ENCODE results near the gene CIBAR2. TPM values are rescaled to one million over a fixed set of nuclear protein-coding genes. Genes with fewer than 3 reads are reported as not detected.
"Not testable (repeated sequence)": the region's sequence is repeated elsewhere in the genome, so short reads cannot be mapped to it uniquely, and the experiment has no call there.

CIBAR2 gene
- total RNA-seq, 6 experiments from 2014 or later: not detected

GRCh38 chr16:85056211-85056748, 56.0 kb downstream of the CIBAR2 start:
- no peak for DNase-seq
- Mint-ChIP-seq H3K9me3 (no peaks in the 10 kb centered on the region), H3K4me1 (ENCODE audit: low read depth) (peaks cover 18% of the 10 kb centered on the region), H3K27ac (peak overlapping the region; percentile 75), H3K27me3 (ENCODE audit: insufficient read depth) (no peaks in the 10 kb centered on the region), H3K4me3 (peak overlapping the region; percentile 87; the same call in 1 of the 2 replicates), H3K36me3 (ENCODE audit: low read depth) (no peaks in the 10 kb centered on the region)
- TF ChIP-seq CTCF (IDR thresholded peaks at IDR 0.05): peak; percentile 37; the same call in 1 of the 2 replicates

DNA sequence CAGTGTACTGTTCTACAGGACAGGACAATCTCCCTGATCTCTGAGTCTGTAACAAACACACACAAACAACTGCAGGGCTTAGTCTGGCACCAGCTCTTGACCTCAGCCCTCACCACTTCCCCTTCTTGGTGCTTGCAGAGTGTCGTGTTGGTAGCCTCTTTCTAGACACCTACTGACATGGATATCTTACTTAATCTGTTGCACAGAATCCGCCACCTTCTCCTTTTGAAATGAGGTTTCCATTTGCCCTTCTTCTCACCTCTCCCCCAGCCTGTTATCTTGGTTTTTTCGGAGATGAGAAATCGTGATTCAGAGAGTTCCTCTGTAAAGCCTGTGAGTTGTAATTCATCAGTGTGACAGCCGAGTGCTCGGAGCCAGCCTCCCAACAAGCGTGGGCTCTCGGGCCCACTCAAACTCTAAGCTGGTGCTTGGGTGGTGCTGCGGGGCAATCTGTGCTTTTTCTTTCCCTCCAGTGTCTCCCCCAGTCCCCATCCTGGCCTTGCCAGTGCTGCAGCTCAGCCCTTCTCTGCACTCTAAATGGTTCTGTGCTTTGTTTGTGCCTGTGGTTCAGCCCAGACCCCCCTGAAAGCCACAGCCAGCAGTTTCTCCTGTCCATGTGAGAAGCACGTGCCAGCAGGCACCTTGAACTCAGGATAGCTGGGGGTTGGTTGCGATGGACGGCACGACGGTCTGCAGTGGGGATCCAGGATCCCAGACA, 56.6 kb downstream of the CIBAR2 start:
- no peaks in the 10 kb centered on the region for H3K27me3 Mint-ChIP-seq (ENCODE audit: insufficient read depth)
- H3K4me1 Mint-ChIP-seq (ENCODE audit: low read depth): peaks cover 18% of the 10 kb centered on the region
- H3K27ac Mint-ChIP-seq: peak overlapping the region; percentile 75
- DNase-seq: peak; percentile 42
- H3K9me3 Mint-ChIP-seq: no peaks in the 10 kb centered on the region
- no peaks in the 10 kb centered on the region for H3K36me3 Mint-ChIP-seq (ENCODE audit: low read depth)
- TF ChIP-seq CTCF (IDR thresholded peaks at IDR 0.05): no peak
- peak overlapping the region; percentile 87 for H3K4me3 Mint-ChIP-seq

DNA sequence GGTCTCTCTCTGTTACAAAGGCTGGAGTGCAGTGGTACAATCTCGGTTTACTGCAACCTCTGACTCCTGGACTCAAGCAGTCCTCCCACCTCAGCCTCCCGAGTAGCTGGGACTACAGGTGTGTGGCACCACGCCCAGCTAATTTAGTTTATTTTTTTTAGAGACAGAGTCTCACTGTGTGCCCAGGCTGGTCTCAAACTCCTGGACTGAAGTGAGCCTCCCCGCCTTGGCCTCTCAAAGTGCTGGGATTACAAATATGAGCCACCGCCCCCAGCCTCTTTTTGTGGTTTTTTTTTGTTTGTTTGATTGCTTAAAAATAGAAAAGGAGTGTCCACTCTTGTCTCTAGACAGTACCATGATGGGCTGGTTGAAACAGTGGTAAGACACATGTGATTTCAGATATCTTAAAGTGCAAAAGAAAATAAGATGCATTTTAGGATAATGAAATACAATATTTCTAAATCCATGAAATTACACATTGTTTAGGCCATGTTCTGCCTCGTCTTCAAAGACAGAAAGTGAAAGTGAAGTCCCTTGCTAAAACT, 57.3 kb downstream of the CIBAR2 start:
- H3K9me3 Mint-ChIP-seq: no peaks in the 10 kb centered on the region
- peaks cover 2% of the 10 kb centered on the region; the same call in 1 of the 2 replicates for H3K27me3 Mint-ChIP-seq (ENCODE audit: insufficient read depth)
- H3K4me1 Mint-ChIP-seq (ENCODE audit: low read depth): peaks cover 18% of the 10 kb centered on the region
- TF ChIP-seq CTCF (IDR thresholded peaks at IDR 0.05): no peak
- peak overlapping the region; percentile 87 for H3K4me3 Mint-ChIP-seq
- no peaks in the 10 kb centered on the region for H3K36me3 Mint-ChIP-seq (ENCODE audit: low read depth)
- no peak for DNase-seq
- peak overlapping the region; percentile 75 for H3K27ac Mint-ChIP-seq

- not testable (repeated sequence) for H3K27me3 Mint-ChIP-seq (ENCODE audit: insufficient read depth)
Observed at GRCh38 chr16:85054321-85054720, 58.0 kb downstream of the CIBAR2 start.

DNA sequence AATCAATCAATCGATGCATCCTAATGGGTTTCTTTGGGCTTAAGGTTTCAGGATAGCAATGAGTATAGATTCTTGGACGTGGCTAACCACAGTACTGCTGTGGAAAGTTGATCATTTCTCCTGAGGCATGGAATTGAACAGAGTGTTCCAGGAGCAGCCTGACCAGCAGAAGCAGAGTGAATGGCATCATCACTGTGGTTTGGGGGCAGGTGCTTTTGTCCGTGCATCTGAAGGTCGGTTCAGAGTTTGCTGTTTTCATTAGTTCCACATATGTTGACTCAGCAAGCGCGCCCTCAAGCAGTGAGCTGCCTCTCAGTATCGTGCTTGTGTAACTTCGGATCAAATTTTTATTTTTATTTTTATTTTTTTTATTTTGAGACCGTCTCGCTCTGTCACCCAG, 59.7 kb downstream of the CIBAR2 start:
- no peak for TF ChIP-seq CTCF (IDR thresholded peaks at IDR 0.05)
- Mint-ChIP-seq H3K27me3 (ENCODE audit: insufficient read depth) (peaks cover 2% of the 10 kb centered on the region; the same call in 1 of the 2 replicates), H3K9me3 (no peaks in the 10 kb centered on the region), H3K4me3 (no peak overlapping the region), H3K4me1 (ENCODE audit: low read depth) (peaks cover 18% of the 10 kb centered on the region), H3K27ac (no peak overlapping the region), H3K36me3 (ENCODE audit: low read depth) (peaks cover 5% of the 10 kb centered on the region; the same call in 1 of the 2 replicates)
- DNase-seq: no peak

More at GRCh38 chr16:85054321-85054720, 58.0 kb downstream of the CIBAR2 start:
- not testable (repeated sequence) for H3K36me3 Mint-ChIP-seq (ENCODE audit: low read depth); H3K9me3 Mint-ChIP-seq; DNase-seq; H3K4me3 Mint-ChIP-seq; H3K27ac Mint-ChIP-seq
- peaks cover 18% of the 10 kb centered on the region for H3K4me1 Mint-ChIP-seq (ENCODE audit: low read depth)

DNA sequence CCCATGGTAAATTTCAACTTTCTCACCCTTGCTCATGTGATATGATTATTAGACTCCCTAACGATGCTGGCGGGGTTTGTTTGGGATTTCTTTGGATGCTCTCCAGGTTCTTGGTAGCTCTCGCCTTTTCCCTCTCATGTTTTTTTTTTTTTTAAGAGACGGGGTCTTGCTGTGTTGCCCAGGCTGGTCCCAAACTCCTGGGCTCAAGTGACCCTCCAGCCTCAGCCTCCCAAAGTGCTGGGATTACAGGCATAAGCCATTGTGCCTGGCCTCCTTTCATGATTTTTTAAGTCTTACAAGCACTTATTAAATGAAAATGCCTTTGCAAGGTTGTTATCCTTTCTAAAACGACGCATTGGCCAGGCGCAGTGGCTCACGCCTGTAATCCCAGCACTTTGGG, 60.6 kb downstream of the CIBAR2 start:
- no peak for DNase-seq
- peaks cover 18% of the 10 kb centered on the region for H3K4me1 Mint-ChIP-seq (ENCODE audit: low read depth)
- no peak for TF ChIP-seq CTCF (IDR thresholded peaks at IDR 0.05)
- peaks cover 5% of the 10 kb centered on the region; the same call in 1 of the 2 replicates for H3K36me3 Mint-ChIP-seq (ENCODE audit: low read depth)
- no peak overlapping the region for H3K27ac Mint-ChIP-seq
- no peak overlapping the region for H3K4me3 Mint-ChIP-seq
- no peaks in the 10 kb centered on the region for H3K9me3 Mint-ChIP-seq
- H3K27me3 Mint-ChIP-seq (ENCODE audit: insufficient read depth): peaks cover 2% of the 10 kb centered on the region; the same call in 1 of the 2 replicates

All from HFFc6 (cell line).